HG03025 (cell line): ENCODE data around the gene USP17L19.
"Not testable (repeated sequence)": the region's sequence is repeated elsewhere in the genome, so short reads cannot be mapped to it uniquely, and the experiment has no call there.

Experiments used
- ATAC-seq: cut with Tn5 transposase; IDR thresholded peaks from one replicate; pipeline ENCODE4 v1.9.1; 2021; ENCODE audit warnings: mild to moderate bottlenecking, moderate library complexity; ENCODE audit not compliant: unreplicated experiment, low FRiP score

Gene USP17L19

GRCh38 chr4:9253078-9253477 lies at the start of gene USP17L19:
Gene USP17L19, plus strand, starts transcription at chr4:9253378. Its CDS starts 0 bp downstream, at chr4:9253378.
- not testable (repeated sequence) for ATAC-seq

GRCh38 chr4:9210357-9210756 lies 42.8 kb upstream of the USP17L19 start, which contains the start of gene USP17L10:
Gene USP17L10, plus strand, starts transcription at chr4:9210657. Its CDS starts 0 bp downstream, at chr4:9210657.
- not testable (repeated sequence) for ATAC-seq

GRCh38 chr4:9214701-9215100 lies 38.5 kb upstream of the USP17L19 start:
- ATAC-seq: not testable (repeated sequence)

DNA sequence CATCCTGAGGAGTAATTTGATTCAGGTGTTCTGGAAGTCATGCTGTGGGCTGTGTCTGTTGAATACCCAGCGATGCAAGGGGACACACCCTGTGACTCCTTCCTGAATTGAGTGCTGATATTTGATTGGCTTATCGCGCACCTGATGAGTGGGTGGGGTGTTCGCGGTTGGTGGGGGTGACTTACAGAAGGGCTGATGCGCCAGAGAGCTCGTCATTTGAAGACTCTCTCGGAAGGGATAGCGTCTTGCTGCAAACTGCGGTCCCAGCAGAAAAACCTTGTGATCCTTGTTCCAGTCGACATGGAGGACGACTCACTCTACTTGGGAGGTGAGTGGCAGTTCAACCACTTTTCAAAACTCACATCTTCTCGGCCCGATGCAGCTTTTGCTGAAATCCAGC lies 38.1 kb upstream of the USP17L19 start, which contains the start of gene USP17L11:
TSS of gene USP17L11 (plus strand) at position 301 of the 400 bp plus-strand sequence. CDS start at position 301, 0 bp downstream.
- not testable (repeated sequence) for ATAC-seq

DNA sequence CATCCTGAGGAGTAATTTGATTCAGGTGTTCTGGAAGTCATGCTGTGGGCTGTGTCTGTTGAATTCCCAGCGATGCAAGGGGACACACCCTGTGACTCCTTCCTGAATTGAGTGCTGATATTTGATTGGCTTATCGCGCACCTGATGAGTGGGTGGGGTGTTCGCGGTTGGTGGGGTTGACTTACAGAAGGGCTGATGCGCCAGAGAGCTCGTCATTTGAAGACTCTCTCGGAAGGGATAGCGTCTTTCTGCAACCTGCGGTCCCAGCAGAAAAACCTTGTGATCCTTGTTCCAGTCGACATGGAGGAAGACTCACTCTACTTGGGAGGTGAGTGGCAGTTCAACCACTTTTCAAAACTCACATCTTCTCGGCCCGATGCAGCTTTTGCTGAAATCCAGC lies 33.3 kb upstream of the USP17L19 start, which contains the start of gene USP17L12:
TSS of gene USP17L12 (plus strand) at position 301 of the 400 bp plus-strand sequence. CDS start at position 301, 0 bp downstream.
- not testable (repeated sequence) for ATAC-seq

- not testable (repeated sequence) for ATAC-seq
Observed at GRCh38 chr4:9224596-9224995, 28.6 kb upstream of the USP17L19 start, which contains the start of gene USP17L13. Gene USP17L13, plus strand, starts transcription at chr4:9224896. Its CDS starts 0 bp downstream, at chr4:9224896.

- not testable (repeated sequence) for ATAC-seq
Observed at GRCh38 chr4:9230249-9230648, 22.9 kb upstream of the USP17L19 start.

GRCh38 chr4:9234085-9234484 lies 19.1 kb upstream of the USP17L19 start, which contains the start of gene USP17L15:
Gene USP17L15, plus strand, starts transcription at chr4:9234385. Its CDS starts 0 bp downstream, at chr4:9234385.
- ATAC-seq: not testable (repeated sequence)

DNA sequence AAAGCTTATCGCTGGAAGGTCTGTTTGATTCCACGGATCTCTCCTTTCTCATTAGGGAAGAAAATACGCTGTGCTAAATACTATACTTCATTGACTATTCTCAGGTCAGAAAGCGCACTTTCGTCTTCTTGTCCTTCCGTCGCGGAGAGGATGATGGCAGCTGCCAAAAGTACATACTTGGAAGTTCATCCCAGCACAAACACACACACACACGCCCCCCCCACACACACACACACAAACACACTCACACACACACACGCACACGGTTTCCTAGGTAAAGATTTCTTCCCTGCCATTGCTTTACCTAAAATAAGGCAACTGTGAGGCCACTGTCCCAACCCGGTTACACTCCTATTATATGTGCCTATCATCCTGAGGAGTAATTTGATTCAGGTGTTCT lies 14.7 kb upstream of the USP17L19 start:
- ATAC-seq: not testable (repeated sequence)

GRCh38 chr4:9243579-9243978 lies 9.6 kb upstream of the USP17L19 start, which contains the start of gene USP17L17:
Gene USP17L17, plus strand, starts transcription at chr4:9243879. Its CDS starts 0 bp downstream, at chr4:9243879.
- not testable (repeated sequence) for ATAC-seq

- not testable (repeated sequence) for ATAC-seq
Observed at GRCh38 chr4:9247953-9248680, 5.1 kb upstream of the USP17L19 start, which contains the start of gene USP17L18. Gene USP17L18, plus strand, starts transcription at chr4:9248630. Its CDS starts 0 bp downstream, at chr4:9248630.

- ATAC-seq: not testable (repeated sequence)
Observed at GRCh38 chr4:9257824-9258223, 4.6 kb downstream of the USP17L19 start, which contains the start of gene USP17L20. Gene USP17L20, plus strand, starts transcription at chr4:9258124. Its CDS starts 0 bp downstream, at chr4:9258124.

DNA sequence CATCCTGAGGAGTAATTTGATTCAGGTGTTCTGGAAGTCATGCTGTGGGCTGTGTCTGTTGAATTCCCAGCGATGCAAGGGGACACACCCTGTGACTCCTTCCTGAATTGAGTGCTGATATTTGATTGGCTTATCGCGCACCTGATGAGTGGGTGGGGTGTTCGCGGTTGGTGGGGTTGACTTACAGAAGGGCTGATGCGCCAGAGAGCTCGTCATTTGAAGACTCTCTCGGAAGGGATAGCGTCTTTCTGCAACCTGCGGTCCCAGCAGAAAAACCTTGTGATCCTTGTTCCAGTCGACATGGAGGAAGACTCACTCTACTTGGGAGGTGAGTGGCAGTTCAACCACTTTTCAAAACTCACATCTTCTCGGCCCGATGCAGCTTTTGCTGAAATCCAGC lies 9.4 kb downstream of the USP17L19 start, which contains the start of gene USP17L21:
TSS of gene USP17L21 (plus strand) at position 301 of the 400 bp plus-strand sequence. CDS start at position 301, 0 bp downstream.
- not testable (repeated sequence) for ATAC-seq

GRCh38 chr4:9267319-9267718 lies 14.1 kb downstream of the USP17L19 start, which contains the start of gene USP17L22:
Gene USP17L22, plus strand, starts transcription at chr4:9267619. Its CDS starts 0 bp downstream, at chr4:9267619.
- not testable (repeated sequence) for ATAC-seq

GRCh38 chr4:9271719-9272118 lies 18.5 kb downstream of the USP17L19 start:
- ATAC-seq: not testable (repeated sequence)
